Panc1 (cell line): ENCODE data around the gene RTP5. TPM values are rescaled to one million over a fixed set of nuclear protein-coding genes. Genes with fewer than 3 reads are reported as not detected.

Experiments
- ATAC-seq: fragments of 200-7000 bp; cut with Tn5 transposase; 2 replicates; pipeline ENCODE4 v1.9.1; 2020; ENCODE audit warnings: mild to moderate bottlenecking, moderate library complexity
- BruUV-seq: library from RNA; stranded (reverse); fragments of 400-500 nt; replicated peaks from 2 replicates; lab custom pipeline; 2021; lab: Mats Ljungman, UMichigan
- CTCF ChIA-PET: fragments of 300-600 bp; sonication (Branson Sonifier 250); formaldehyde crosslinking; loops from one replicate; lab custom pipeline; 2022; ENCODE audit warnings: antibody characterized with exemption; lab: Charles Lee
- POLR2A ChIA-PET: fragments of 300-600 bp; sonication (Branson Sonifier 250); formaldehyde crosslinking; loops from one replicate; lab custom pipeline; 2022; ENCODE audit warnings: antibody characterized with exemption; lab: Charles Lee
- DNase-seq: peaks from one replicate; pipeline ENCODE4 v3.0.0-alpha.2; 2010; ENCODE audit warnings: low read depth, low spot score
- H3K27ac ChIP-seq: 2 replicates; pipeline ENCODE4 v1.5.1; 2011; ENCODE audit warnings: mild to moderate bottlenecking, low read length, inconsistent platforms
- H3K27me3 ChIP-seq: fragments of 200-500 bp; sonication (Bioruptor generic); 2 replicates; pipeline ENCODE4 v1.6.0; 2014; ENCODE audit warnings: low read length, inconsistent platforms; ENCODE audit not compliant: control insufficient read depth, insufficient read depth
- H3K36me3 ChIP-seq: fragments of 200-500 bp; sonication (Bioruptor generic); 2 replicates; pipeline ENCODE4 v1.5.1; 2014; ENCODE audit warnings: inconsistent platforms, mild to moderate bottlenecking, low read length, moderate library complexity; ENCODE audit not compliant: control insufficient read depth, insufficient read depth
- H3K4me1 ChIP-seq: 2 replicates; pipeline ENCODE4 v1.5.1; 2011; ENCODE audit warnings: inconsistent platforms, mild to moderate bottlenecking, low read length, moderate library complexity; ENCODE audit not compliant: control insufficient read depth, insufficient read depth
- H3K4me3 ChIP-seq, 2 experiments: 2 replicates each; pipeline ENCODE4 v1.5.1; 2011 to 2012; ENCODE audit warnings: low read depth in 2 of 2, low read length in 2 of 2, mild to moderate bottlenecking in 2 of 2, inconsistent platforms in 1 of 2, moderate library complexity in 1 of 2
- H3K9me3 ChIP-seq: fragments of 200-500 bp; sonication (Bioruptor generic); 2 replicates; pipeline ENCODE4 v1.5.1; 2014; ENCODE audit warnings: low read depth, mild to moderate bottlenecking, inconsistent platforms, low read length, moderate library complexity; ENCODE audit not compliant: control insufficient read depth, insufficient read depth
- POLR2AphosphoS5 ChIP-seq: IDR thresholded peaks from 2 replicates; pipeline ENCODE4 v1.6.1; 2012; ENCODE audit warnings: mild to moderate bottlenecking, low read depth, low read length, moderate library complexity
- REST ChIP-seq, 2 experiments: IDR thresholded peaks; 2 replicates each; pipeline ENCODE4 v1.6.1; 2011 to 2012; ENCODE audit warnings: low read depth in 2 of 2, control low read depth in 1 of 2, low read length in 1 of 2, mild to moderate bottlenecking in 1 of 2, moderate library complexity in 1 of 2; ENCODE audit not compliant: insufficient read depth in 1 of 2
- SIN3A ChIP-seq: IDR thresholded peaks from 2 replicates; pipeline ENCODE4 v1.6.1; 2012; ENCODE audit warnings: low read depth, mild to moderate bottlenecking, low read length, moderate library complexity, borderline replicate concordance; ENCODE audit not compliant: insufficient read depth
- TCF7L2 ChIP-seq: IDR thresholded peaks from 2 replicates; pipeline ENCODE4 v1.6.1; 2011; ENCODE audit warnings: mild to moderate bottlenecking, low read depth, low read length, inconsistent platforms
- in situ Hi-C: cut with HindIII; loops from 2 replicates; pipeline ENCODE4 v1.10.0; 2016; ENCODE audit warnings: low sequenced_read_pairs, low pct_unique_long_range_greater_than_20kb
- intact Hi-C: fragments of 100-400 bp; cut with micrococcal nuclease; formaldehyde crosslinking; loops from one replicate; pipeline ENCODE4 v1.10.0; 2022; ENCODE audit not compliant: unreplicated experiment
- total RNA-seq: library from RNA; stranded (reverse); gene quantifications from one replicate; pipeline ENCODE4 v1.2.1, GENCODE V29; 2021; ENCODE audit not compliant: unreplicated experiment
- TF ChIP-seq, protein P1 (sequence below): fragments of 450-650 bp; IDR thresholded peaks from 2 replicates; pipeline ENCODE4 v1.5.1; 2017; ENCODE audit warnings: mild to moderate bottlenecking

Gene RTP5
- total RNA-seq, 1 experiment from 2014 or later = not detected

DNA sequence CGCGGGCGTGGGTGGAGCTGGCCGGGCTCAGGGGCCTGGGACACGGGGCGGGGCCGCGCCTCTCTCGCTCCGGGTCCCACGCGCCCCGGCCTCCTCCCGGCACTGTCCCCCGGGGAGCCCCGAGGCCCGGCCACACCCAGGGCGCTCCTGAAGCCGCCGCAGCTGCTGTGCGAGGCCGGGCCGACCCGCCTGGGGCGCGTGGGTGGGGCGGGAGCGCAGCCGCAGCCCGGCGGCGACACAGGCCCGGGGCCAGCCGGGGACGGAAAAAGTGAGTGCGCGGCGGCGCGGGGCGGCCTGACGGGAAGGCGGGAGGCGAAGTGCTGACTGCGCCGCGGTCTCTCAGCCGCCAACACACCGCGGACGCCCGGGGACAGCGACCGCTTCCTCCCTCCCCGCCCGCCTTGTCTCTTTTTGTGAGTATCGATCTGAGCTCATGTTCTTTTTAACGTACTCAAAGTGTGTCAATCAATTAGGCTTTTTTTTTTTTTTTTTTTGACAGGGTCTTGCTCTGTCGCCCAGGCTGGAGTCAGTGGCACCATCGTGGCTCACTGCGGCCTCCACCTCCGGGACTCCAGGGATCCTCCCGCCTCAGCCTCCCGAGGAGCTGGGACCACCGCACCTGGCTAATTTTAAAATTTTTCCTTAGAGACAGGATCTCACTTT is 25.3 kb upstream of the RTP5 start:
- Histone ChIP-seq H3K27ac (0 out of 2 replicates have a peak overlapping the region, but pooled peaks have one; percentile 48), H3K27me3 (no peaks in the 10 kb centered on the region), H3K36me3 (no peaks in the 10 kb centered on the region), H3K4me1 (peaks cover 5% of the 10 kb centered on the region; the same call in 1 of the 2 replicates), H3K4me3 (peak overlapping the region; percentile 41 to 57), H3K9me3 (no peaks in the 10 kb centered on the region)
- TF ChIP-seq TCF7L2 (no peak), REST (IDR thresholded peaks at IDR 0.05; ENCODE audit: insufficient read depth in 1 of 2, low read depth in 2 of 2, low read length in 1 of 2) (no peak), SIN3A (no peak), POLR2AphosphoS5 (no peak)
- TF ChIP-seq, protein P1, sequence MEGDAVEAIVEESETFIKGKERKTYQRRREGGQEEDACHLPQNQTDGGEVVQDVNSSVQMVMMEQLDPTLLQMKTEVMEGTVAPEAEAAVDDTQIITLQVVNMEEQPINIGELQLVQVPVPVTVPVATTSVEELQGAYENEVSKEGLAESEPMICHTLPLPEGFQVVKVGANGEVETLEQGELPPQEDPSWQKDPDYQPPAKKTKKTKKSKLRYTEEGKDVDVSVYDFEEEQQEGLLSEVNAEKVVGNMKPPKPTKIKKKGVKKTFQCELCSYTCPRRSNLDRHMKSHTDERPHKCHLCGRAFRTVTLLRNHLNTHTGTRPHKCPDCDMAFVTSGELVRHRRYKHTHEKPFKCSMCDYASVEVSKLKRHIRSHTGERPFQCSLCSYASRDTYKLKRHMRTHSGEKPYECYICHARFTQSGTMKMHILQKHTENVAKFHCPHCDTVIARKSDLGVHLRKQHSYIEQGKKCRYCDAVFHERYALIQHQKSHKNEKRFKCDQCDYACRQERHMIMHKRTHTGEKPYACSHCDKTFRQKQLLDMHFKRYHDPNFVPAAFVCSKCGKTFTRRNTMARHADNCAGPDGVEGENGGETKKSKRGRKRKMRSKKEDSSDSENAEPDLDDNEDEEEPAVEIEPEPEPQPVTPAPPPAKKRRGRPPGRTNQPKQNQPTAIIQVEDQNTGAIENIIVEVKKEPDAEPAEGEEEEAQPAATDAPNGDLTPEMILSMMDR = no peak
- intact Hi-C loops = no loop called here
- BruUV-seq = no TSS peak
- CTCF ChIA-PET = no interaction called here
- in situ Hi-C loops = no loop called here
- POLR2A ChIA-PET = interaction anchor here (0.8 kb wide), 1 partner anchor 39 kb away, joined by 5 read pairs; no protein-coding TSS in a partner anchor
- peak; percentile 88 for ATAC-seq
- DNase-seq = no peak

DNA sequence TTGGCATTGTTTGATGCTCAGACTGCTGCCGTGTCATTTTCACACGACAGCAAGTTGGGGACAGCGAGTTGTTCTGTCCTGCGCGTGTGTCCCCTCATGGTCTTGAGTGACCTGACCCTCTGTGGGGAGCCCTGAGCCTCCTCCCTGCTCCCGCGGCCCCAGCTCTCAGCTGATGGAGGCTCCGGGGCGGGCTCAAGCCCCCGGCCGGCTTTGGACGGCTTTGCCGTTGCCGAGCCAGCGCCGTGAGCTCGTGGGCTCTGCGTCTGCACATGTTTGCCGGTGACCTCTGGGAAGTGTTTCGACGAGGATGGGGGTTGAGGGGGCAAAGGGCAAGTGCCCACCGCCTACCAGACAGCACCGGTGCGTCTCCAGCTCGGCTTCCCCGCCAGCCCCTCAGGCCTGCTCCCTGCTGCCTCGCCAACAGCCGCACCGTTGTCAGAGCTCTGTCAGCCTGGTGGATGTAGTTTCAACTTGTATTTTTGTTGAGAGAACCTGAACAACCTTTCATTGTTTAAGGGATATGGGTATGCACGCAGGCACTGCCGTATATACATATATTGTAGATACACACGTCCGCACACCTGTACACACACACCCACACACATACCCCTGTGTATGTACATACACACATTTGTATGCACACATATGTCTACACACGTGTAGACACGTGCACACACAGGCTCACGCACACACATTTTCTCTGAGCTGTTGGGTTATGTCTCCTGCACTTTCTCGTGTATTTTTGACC is 24.5 kb upstream of the RTP5 start:
- ATAC-seq (no peak), DNase-seq (no peak)
- in situ Hi-C loops = no loop called here
- CTCF ChIA-PET = no interaction called here
- no peaks in the 10 kb centered on the region for H3K27me3 ChIP-seq
- POLR2A ChIA-PET = interaction anchor here (0.5 kb wide), 1 partner anchor 288 kb away, joined by 13 read pairs; no protein-coding TSS in a partner anchor
- peak overlapping the region in 1 of 2 experiments; percentile 57; a peak in 3 of 4 replicates for H3K4me3 ChIP-seq
- TF ChIP-seq, protein P1 = no peak
- TF ChIP-seq SIN3A (no peak), POLR2AphosphoS5 (no peak), REST (IDR thresholded peaks at IDR 0.05; ENCODE audit: insufficient read depth in 1 of 2, low read depth in 2 of 2, low read length in 1 of 2) (no peak), TCF7L2 (no peak)
- no peaks in the 10 kb centered on the region for H3K9me3 ChIP-seq
- H3K27ac ChIP-seq = no peak overlapping the region
- H3K4me1 ChIP-seq = peaks cover 5% of the 10 kb centered on the region; the same call in 1 of the 2 replicates
- no TSS peak for BruUV-seq
- intact Hi-C loops = no loop called here
- H3K36me3 ChIP-seq = no peaks in the 10 kb centered on the region
